Body of pancreas (tissue), 4 donors: ENCODE measurements around the gene MRPS16.

ENCODE experiments used
- CTCF ChIP-seq, 7 experiments: fragments of 450-650 bp in 4 of 7; fragments of 200-600 bp in 3 of 7; sonication (generic) in 3 of 7; IDR thresholded peaks; one replicate each; pipeline ENCODE4 v1.5.1; 2016 to 2019; ENCODE audit warnings: antibody characterized with exemption in 7 of 7
- POLR2A ChIP-seq, 3 donors: fragments of 450-650 bp; IDR thresholded peaks; one replicate each; pipeline ENCODE4 v1.6.1; 2016; ENCODE audit warnings: antibody characterized with exemption in 3 of 3, mild to moderate bottlenecking in 2 of 3

DNA sequence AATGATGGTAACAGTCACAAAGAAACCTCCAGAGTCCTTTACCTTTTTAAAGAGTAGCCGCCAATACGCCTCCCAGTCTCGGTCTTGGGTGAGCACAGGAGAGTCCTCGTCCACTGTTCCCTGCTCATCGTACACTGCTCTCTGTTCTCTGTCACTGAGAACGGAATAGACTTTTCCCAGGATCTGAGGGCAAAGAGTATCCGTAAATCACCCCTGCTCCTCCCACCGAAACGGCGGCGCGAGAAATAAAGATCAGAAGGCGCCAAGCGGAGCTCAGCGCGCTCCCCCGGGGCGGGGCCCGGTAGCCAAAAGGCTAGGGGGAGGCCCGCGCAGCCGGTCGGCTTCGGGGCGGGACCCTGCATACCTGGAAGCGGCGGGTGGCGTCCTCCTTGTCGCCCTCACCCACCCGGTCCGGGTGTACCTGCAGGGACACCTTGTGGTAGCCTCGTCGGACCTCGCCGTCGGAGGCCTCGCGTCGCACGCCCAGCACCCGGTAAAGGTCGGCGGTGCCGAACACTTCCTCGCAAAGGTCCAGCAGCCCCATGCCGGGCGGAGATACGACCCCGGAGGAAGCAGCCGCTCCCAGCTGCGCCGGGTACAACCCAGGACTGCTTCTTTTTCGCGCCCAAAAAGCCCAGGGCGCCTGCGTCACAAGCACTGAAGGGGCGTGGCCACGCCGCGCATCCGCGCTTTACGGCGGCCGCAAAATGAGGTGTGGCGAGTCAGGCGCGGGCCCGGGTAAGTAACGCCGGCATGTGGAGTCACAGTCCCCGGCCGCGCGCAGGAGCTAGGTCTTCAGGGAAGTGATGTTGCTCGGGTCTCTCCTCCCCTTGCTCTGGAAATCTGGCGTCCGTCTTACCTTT is 5.6 kb downstream of the MRPS16 start, which contains the start of gene DNAJC9:
- TF ChIP-seq CTCF (IDR thresholded peaks at IDR 0.05): peak in 1 of 7 experiments; percentile 33
- TF ChIP-seq POLR2A (IDR thresholded peaks at IDR 0.05): peak; percentile 85 to 97 (median 97)
